Transverse colon (tissue), 3 donors: Measurements from ENCODE around the gene PITPNM1.

Source experiments
- POLR2A ChIP-seq: fragments of 450-650 bp; IDR thresholded peaks from one replicate; pipeline ENCODE4 v1.6.1; 2016; ENCODE audit warnings: antibody characterized with exemption, mild to moderate bottlenecking, moderate library complexity
- TF ChIP-seq, protein P1 (sequence below), 5 experiments: fragments of 200-600 bp in 3 of 5; fragments of 450-650 bp in 2 of 5; sonication (generic) in 3 of 5; IDR thresholded peaks; 1 replicate in 2 of 5; 2 replicates in 3 of 5; pipeline ENCODE4 v1.5.1; 2016 to 2017; ENCODE audit warnings: antibody characterized with exemption in 5 of 5, inconsistent platforms in 3 of 5, mild to moderate bottlenecking in 2 of 5, moderate library complexity in 1 of 5

DNA sequence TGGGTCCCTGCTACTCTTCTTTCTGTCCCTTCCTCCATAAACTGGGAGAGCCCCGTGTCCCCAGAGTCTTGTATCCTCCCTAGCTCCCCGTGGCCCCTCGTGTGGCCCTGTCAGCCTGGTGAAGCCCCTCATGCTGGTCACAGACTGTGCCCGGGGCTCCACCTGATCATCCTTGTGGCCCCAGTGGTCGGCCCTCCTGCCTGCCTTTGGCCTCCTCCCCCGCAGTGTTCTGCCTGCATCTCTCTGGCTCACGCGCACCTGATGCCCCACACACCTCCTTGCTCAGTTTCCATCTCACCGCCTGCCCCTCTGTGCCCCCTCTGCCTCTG lies 19.3 kb upstream of the PITPNM1 start:
- TF ChIP-seq, protein P1, sequence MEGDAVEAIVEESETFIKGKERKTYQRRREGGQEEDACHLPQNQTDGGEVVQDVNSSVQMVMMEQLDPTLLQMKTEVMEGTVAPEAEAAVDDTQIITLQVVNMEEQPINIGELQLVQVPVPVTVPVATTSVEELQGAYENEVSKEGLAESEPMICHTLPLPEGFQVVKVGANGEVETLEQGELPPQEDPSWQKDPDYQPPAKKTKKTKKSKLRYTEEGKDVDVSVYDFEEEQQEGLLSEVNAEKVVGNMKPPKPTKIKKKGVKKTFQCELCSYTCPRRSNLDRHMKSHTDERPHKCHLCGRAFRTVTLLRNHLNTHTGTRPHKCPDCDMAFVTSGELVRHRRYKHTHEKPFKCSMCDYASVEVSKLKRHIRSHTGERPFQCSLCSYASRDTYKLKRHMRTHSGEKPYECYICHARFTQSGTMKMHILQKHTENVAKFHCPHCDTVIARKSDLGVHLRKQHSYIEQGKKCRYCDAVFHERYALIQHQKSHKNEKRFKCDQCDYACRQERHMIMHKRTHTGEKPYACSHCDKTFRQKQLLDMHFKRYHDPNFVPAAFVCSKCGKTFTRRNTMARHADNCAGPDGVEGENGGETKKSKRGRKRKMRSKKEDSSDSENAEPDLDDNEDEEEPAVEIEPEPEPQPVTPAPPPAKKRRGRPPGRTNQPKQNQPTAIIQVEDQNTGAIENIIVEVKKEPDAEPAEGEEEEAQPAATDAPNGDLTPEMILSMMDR (IDR thresholded peaks at IDR 0.05), result no peak
- TF ChIP-seq POLR2A, result no peak
